AG04450 (cell line): ENCODE data around the gene IRF2BPL. TPM values are rescaled to one million over a fixed set of nuclear protein-coding genes. Genes with fewer than 3 reads are reported as not detected.

Experiments used
- CTCF ChIA-PET: fragments of 300-600, 350-600 bp; formaldehyde crosslinking; extraction: SDS; loops from one replicate; lab custom pipeline; 2022; ENCODE audit warnings: antibody characterized with exemption, inconsistent platforms; lab: Charles Lee
- POLR2A ChIA-PET: fragments of 350-600 bp; formaldehyde crosslinking; extraction: SDS; loops from one replicate; lab custom pipeline; 2021; ENCODE audit warnings: antibody characterized with exemption, inconsistent platforms; lab: Yijun Ruan, JAX
- DNase-seq: peaks from one replicate; pipeline ENCODE4 v3.0.0-alpha.2; 2011; ENCODE audit warnings: low read depth, low spot score
- H3K27ac ChIP-seq: one replicate; pipeline ENCODE4 v1.5.1; 2012; ENCODE audit warnings: low read depth, low read length, control low read depth
- H3K27me3 ChIP-seq: one replicate; pipeline ENCODE4 v1.6.0; 2012; ENCODE audit warnings: low read length; ENCODE audit not compliant: control insufficient read depth, insufficient read depth
- H3K4me3 ChIP-seq: 2 replicates; pipeline ENCODE4 v1.5.1; 2011; ENCODE audit warnings: mild to moderate bottlenecking, low read depth, low read length, control low read depth
- H3K9me3 ChIP-seq: 2 replicates; pipeline ENCODE4 v1.5.1; 2012; ENCODE audit warnings: low read length; ENCODE audit not compliant: control insufficient read depth, insufficient read depth
- polyA plus RNA-seq: library from polyadenylated mRNA; depleted of rRNA; stranded (reverse); fragments of >200 nt; gene quantifications from 2 replicates; pipeline ENCODE4 v1.2.3, GENCODE V29; 2011
- TF ChIP-seq, protein P1 (sequence below): IDR thresholded peaks from 2 replicates; pipeline ENCODE4 v1.5.1; 2011; ENCODE audit warnings: low read depth, low read length, control low read depth, inconsistent platforms

IRF2BPL gene
- polyA plus RNA-seq, 1 experiment, result 17.1 TPM

DNA sequence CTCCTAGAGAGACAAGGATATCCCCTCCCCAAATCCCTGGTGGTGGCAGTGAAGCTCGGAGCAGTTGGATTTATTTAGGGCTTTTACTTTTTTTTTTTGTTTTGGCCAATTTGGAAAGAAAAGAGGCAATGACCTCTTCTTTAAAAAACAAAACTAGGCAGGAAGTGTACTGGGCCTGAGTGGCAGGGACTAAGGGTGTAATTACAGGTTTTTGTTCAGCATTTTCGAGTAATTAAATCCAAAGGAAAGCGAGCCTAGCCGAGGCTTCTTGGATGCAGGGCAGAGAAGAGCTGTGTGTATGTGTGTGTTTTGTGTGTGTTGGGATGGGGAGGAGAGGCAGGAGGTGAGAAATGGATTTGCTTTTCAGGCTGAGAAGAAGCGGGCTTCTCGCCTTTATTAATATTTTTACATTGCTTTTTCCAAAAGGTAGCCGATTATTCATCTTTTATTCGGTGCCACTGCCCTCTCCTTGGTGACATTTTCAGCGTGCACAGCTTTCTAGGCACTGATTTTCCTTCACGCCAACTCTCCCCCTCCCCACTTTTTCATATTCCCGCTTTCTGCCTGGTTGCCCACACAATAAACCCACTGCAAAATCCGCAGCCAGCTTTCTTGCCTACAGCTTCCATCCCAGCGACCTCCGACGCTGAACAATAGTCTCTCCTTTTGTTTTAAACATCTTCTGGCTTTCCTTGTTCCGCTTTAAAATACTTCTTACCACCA, 8.9 kb upstream of the IRF2BPL start:
- Histone ChIP-seq H3K27ac (peak overlapping the region; percentile 99), H3K27me3 (no peaks in the 10 kb centered on the region), H3K9me3 (no peaks in the 10 kb centered on the region; the same call in 1 of the 2 replicates), H3K4me3 (no peak overlapping the region)
- no peak for DNase-seq
- ChIA-PET POLR2A (interaction anchor here (2.1 kb wide), 1 partner anchor 10 kb away, joined by 6 read pairs; no protein-coding TSS in a partner anchor), CTCF (interaction anchor here (1.2 to 1.9 kb wide), 4 partner anchors 16 to 162 kb away, joined by 3 to 9 read pairs (median 4); no protein-coding TSS in a partner anchor)
- TF ChIP-seq, protein P1, sequence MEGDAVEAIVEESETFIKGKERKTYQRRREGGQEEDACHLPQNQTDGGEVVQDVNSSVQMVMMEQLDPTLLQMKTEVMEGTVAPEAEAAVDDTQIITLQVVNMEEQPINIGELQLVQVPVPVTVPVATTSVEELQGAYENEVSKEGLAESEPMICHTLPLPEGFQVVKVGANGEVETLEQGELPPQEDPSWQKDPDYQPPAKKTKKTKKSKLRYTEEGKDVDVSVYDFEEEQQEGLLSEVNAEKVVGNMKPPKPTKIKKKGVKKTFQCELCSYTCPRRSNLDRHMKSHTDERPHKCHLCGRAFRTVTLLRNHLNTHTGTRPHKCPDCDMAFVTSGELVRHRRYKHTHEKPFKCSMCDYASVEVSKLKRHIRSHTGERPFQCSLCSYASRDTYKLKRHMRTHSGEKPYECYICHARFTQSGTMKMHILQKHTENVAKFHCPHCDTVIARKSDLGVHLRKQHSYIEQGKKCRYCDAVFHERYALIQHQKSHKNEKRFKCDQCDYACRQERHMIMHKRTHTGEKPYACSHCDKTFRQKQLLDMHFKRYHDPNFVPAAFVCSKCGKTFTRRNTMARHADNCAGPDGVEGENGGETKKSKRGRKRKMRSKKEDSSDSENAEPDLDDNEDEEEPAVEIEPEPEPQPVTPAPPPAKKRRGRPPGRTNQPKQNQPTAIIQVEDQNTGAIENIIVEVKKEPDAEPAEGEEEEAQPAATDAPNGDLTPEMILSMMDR, result no peak

DNA sequence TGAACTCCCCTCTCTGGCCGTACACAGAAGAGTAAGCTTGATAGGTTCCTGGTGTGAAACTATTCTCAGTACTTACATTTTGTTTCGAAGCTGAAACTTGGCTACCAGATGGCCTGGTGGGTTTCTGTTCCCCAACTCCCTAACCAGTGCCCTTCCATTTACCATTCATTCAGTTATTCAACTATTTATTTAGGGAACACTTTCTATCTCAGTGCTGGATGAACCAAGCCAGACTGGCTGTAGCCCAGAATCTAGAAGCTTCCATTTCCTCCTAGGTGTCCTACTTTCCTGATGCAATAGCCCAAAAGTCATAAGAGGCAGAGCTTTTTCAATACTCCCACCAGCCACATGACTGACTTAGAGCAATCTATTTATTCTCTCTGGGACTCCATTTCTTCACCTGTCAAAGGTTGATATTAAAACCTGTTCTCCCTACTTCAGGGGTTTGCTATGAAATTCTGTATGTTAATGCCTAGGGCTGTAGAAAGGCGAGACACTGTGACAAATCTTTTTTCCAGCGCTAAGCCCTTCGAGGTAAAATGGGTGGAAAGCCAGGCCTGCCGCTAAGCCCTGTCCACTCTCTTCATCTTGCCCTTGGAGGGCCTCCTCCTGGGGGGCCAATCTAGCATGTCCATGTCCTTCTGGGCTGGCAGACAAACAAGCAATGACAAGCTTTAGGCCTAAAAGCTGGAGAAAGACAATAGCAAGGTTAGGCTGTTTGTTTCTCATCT, 8.1 kb upstream of the IRF2BPL start:
- ChIA-PET CTCF (interaction anchor here (1.2 to 1.9 kb wide), 5 partner anchors 16 to 279 kb away, joined by 3 to 9 read pairs (median 3); no protein-coding TSS in a partner anchor), POLR2A (interaction anchor here (2.1 kb wide), 1 partner anchor 9 kb away, joined by 6 read pairs; no protein-coding TSS in a partner anchor)
- no peak for DNase-seq
- no peaks in the 10 kb centered on the region for H3K27me3 ChIP-seq
- TF ChIP-seq, protein P1, result no peak
- peak overlapping the region; percentile 99 for H3K27ac ChIP-seq
- no peaks in the 10 kb centered on the region; the same call in 1 of the 2 replicates for H3K9me3 ChIP-seq
- no peak overlapping the region for H3K4me3 ChIP-seq

DNA sequence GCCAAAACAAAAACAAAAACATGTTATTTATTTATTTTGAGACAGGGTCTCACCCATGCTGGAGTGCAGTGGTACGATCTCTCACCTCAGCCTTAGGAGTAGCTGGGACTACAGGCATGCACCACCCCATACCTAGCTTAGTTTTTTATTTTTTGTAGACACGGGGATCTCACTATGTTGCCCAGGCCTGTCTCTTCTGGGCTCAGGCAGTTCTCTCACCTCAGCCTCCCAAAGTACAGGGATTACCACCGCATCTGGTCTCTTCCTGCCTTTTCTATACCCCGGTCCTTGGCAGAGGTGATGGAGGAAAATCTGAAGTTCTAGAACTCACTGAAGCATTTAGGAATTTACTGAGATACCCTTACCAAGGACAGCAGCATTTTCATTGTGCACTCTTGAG, 6.8 kb upstream of the IRF2BPL start:
- DNase-seq, result no peak
- POLR2A ChIA-PET, result interaction anchor here (0.7 kb wide), 1 partner anchor 10 kb away, joined by 3 read pairs; no protein-coding TSS in a partner anchor
- CTCF ChIA-PET, result no interaction called here

DNA sequence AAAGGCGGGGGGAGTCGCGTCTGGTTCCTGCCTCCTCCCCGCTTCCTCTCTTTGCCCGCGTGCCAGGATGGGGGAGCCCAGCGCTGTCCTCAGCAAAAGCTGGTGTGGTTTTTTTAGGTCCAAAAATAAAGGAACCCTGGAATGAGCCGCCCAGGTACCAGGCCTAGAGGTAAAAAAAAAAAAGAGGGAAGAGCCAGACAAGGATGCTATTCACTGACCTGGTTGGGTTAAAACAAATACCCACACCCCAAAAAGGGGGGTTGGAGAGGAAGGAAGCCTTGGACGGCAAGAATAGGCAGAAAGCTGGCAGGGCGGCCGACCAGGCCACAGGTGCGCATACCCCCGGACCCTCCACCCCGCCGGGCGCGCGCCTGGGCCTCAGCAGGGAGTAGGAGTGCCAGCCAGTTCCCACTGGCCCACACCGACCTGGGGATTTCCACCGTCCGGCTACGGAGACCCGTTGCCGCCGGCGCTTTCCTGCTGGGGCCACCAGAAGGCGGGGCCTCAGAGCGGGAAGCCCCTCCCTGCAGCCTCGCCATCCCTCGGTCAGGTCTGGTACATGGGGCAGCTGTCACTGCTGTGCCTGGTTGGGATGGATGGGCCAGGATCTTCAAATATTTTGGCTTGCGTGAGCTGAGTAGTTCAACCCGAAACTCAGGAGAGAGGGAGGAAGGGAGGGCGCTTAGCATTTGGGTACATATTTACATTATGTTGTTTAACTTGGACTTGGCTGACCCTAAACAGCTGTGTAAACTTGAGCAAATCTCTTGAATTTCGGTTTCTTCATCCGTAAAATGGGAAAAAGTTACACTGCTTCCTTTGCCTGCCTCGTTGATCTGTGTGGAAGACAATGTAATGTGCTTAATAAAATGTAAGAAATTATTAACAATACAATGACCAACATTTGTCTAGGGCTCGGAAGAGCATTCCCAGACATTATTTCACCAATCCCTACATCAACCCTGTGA, 5.4 kb upstream of the IRF2BPL start:
- Histone ChIP-seq H3K27me3 (no peaks in the 10 kb centered on the region), H3K27ac (peak overlapping the region; percentile 100), H3K4me3 (peak overlapping the region; percentile 66), H3K9me3 (no peaks in the 10 kb centered on the region; the same call in 1 of the 2 replicates)
- DNase-seq, result peak; percentile 93
- POLR2A ChIA-PET, result interaction anchor here (0.9 to 3.9 kb wide), 6 partner anchors 8 to 129 kb away, joined by 3 to 38 read pairs (median 10); no protein-coding TSS in a partner anchor
- TF ChIP-seq, protein P1, result no peak
- CTCF ChIA-PET, result interaction anchor here (0.6 to 1.0 kb wide), 3 partner anchors 114 to 121 kb away, joined by 3 to 4 read pairs (median 3); no protein-coding TSS in a partner anchor

More for the DNA sequence above, 6.8 kb upstream of the IRF2BPL start:
- H3K27ac ChIP-seq, result no peak overlapping the region
- TF ChIP-seq, protein P1, result no peak
- no peaks in the 10 kb centered on the region for H3K27me3 ChIP-seq
- H3K9me3 ChIP-seq, result no peaks in the 10 kb centered on the region; the same call in 1 of the 2 replicates
- H3K4me3 ChIP-seq, result no peak overlapping the region
